ENCODE results near the gene OXER1.

The OXER1 gene

DNA sequence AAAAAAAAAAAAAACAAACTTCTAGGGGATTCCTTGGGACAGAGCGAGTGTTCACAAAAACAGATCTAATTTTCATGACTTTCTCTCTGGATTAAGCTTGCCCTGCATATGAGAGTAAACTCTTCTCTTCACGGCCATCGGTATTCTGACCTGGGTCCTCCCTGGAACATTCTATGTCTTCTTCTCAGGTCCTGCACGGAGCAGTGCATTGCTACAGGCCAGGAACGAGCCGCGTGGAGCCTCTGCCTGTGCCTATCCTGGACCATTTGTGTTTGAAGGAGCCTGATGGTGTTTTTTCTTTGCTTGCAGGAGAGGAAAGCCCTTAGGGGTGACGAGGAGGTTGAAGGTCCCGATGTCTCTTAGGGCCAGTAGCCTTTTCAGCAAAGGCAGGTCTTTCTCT, 1.8 kb upstream of the OXER1 start:
- Histone ChIP-seq H3K4me3 (ENCODE audit: low read length) (no peak overlapping the region), H3K27ac (ENCODE audit: low read length) (no peak overlapping the region), H3K27me3 (ENCODE audit: control insufficient read depth, insufficient read depth, low read length) (no peaks in the 10 kb centered on the region), H3K9ac (ENCODE audit: low read length) (no peak overlapping the region), H3K9me3 (ENCODE audit: control insufficient read depth, low read depth, low read length) (no peaks in the 10 kb centered on the region), H3K36me3 (ENCODE audit: control insufficient read depth, low read depth, low read length) (no peaks in the 10 kb centered on the region), H3K4me1 (ENCODE audit: control insufficient read depth, low read depth, low read length) (no peaks in the 10 kb centered on the region)

DNA sequence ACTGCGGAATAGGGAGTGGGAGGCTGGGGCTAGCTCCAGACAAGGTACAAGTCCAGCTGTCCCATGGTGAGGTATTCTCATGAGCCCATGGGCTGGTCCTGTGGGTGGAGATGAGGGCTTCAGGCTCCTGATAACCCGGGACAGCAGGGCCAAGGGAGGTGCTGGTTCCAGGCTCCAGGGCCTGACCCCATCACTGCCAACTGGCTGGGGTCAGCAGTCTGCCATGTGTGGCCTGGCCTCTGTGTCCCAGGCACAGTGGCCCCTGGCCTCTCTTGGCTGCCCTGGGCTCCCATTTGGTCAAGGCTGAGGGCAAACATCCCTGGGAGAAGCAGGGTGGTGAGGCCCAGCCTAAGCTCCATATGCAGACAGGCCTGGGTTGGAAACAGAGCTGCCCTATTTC, 966 bp upstream of the OXER1 start:
- Histone ChIP-seq H3K4me3 (ENCODE audit: low read length) (no peak overlapping the region), H3K36me3 (ENCODE audit: control insufficient read depth, low read depth, low read length) (no peaks in the 10 kb centered on the region), H3K9ac (ENCODE audit: low read length) (no peak overlapping the region), H3K4me1 (ENCODE audit: control insufficient read depth, low read depth, low read length) (no peaks in the 10 kb centered on the region), H3K27me3 (ENCODE audit: control insufficient read depth, insufficient read depth, low read length) (no peaks in the 10 kb centered on the region), H3K9me3 (ENCODE audit: control insufficient read depth, low read depth, low read length) (no peaks in the 10 kb centered on the region), H3K27ac (ENCODE audit: low read length) (no peak overlapping the region)

DNA sequence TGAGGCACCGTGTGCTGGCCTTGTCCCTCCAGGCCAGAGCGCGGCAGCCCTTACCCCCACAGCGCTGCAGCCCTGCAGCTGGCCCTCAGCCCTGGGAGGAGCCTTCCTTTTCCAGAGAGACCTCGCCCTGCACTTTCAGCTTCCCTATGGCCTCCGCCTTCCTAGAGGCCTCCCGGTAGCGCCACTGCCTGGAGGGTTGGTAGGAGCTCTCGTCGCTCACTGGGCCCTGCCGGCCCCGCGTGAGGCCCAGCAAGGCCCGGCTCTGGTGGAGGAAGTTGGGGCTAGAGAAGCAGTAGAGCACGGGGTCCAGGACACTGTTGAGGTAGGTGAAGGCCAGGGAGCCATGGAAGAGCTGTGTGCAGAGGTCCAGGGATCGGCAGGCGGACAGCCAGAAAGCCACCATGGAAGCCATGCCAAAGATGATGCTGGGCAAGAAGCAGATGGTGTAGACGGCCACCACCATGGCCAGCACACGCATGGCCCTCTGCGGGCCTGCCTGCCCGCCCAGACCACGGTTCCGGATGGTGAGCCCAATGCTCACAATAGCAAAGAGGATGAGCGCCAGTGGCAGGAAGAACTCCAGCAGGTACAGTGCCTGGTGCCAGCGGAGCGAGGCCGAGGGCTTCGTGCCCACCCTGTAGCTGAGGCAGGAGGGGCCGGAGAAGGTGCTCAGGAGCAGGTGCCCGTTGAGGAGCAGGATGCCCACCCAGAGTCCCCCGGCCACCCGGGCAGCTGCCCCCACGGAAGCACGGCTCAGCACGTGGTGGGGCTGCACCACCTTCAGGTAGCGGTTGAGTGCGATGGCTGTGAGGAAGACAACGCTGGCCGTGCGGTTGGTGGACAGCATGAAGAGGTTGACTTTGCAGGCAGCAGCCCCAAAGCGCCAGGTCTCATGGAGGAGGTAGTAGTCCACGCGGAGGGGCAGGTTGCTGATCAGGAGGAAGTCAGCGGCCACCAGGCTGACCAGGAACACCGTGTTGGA, 821 bp downstream of the OXER1 start:
- Histone ChIP-seq H3K4me3 (ENCODE audit: low read length) (no peak overlapping the region), H3K9ac (ENCODE audit: low read length) (no peak overlapping the region), H3K36me3 (ENCODE audit: control insufficient read depth, low read depth, low read length) (no peaks in the 10 kb centered on the region), H3K27ac (ENCODE audit: low read length) (no peak overlapping the region), H3K27me3 (ENCODE audit: control insufficient read depth, insufficient read depth, low read length) (no peaks in the 10 kb centered on the region), H3K4me1 (ENCODE audit: control insufficient read depth, low read depth, low read length) (no peaks in the 10 kb centered on the region), H3K9me3 (ENCODE audit: control insufficient read depth, low read depth, low read length) (no peaks in the 10 kb centered on the region)

DNA sequence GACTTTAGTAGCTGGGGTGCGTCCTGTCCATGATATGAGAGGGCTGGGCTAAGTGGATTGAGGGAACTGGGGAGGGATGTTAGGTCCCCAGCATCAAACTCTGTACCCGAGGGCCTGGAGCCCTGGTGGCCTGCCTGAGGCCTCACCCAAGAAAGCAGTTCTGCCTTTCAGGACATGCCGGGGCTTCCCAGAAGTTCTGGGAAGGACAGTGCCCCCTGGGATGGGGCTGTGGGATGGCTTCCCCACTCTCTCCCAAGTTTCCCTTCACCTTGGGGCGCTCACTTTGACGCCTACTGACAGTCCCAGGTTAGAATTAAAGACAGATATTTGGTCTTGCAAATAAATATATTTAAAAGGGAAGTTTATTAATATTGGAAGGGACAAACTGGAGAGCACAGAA, 1.8 kb downstream of the OXER1 start:
- H3K9me3 ChIP-seq (ENCODE audit: control insufficient read depth, low read depth, low read length) = no peaks in the 10 kb centered on the region
- H3K36me3 ChIP-seq (ENCODE audit: control insufficient read depth, low read depth, low read length) = no peaks in the 10 kb centered on the region
- H3K9ac ChIP-seq (ENCODE audit: low read length) = no peak overlapping the region
- no peaks in the 10 kb centered on the region for H3K27me3 ChIP-seq (ENCODE audit: control insufficient read depth, insufficient read depth, low read length)
- H3K27ac ChIP-seq (ENCODE audit: low read length) = no peak overlapping the region
- H3K4me1 ChIP-seq (ENCODE audit: control insufficient read depth, low read depth, low read length) = no peaks in the 10 kb centered on the region
- H3K4me3 ChIP-seq (ENCODE audit: low read length) = no peak overlapping the region

DNA sequence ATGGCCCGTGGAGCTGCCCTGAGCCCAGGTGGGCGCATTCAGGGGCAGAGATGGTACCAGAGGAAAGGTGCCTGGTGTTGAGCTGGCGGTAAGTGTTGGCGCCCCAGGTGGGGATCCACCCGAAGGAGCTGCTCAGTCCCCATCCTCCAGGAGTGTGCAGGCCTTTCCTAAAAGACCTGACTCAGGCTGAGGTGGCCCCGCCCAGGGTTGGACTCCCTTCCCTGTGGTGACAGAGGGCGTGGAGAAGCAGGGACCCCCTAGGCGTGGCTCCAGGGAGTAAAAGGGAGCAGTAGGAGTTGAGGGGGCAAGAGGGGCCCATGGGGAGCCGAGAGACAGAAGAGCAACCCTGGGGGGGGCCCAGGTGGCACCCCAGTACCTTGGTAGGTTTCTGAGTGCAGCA, 2.4 kb downstream of the OXER1 start:
- Histone ChIP-seq H3K9me3 (ENCODE audit: control insufficient read depth, low read depth, low read length) (no peaks in the 10 kb centered on the region), H3K36me3 (ENCODE audit: control insufficient read depth, low read depth, low read length) (no peaks in the 10 kb centered on the region), H3K9ac (ENCODE audit: low read length) (no peak overlapping the region), H3K27ac (ENCODE audit: low read length) (no peak overlapping the region), H3K27me3 (ENCODE audit: control insufficient read depth, insufficient read depth, low read length) (no peaks in the 10 kb centered on the region), H3K4me1 (ENCODE audit: control insufficient read depth, low read depth, low read length) (no peaks in the 10 kb centered on the region), H3K4me3 (ENCODE audit: low read length) (no peak overlapping the region)

DNA sequence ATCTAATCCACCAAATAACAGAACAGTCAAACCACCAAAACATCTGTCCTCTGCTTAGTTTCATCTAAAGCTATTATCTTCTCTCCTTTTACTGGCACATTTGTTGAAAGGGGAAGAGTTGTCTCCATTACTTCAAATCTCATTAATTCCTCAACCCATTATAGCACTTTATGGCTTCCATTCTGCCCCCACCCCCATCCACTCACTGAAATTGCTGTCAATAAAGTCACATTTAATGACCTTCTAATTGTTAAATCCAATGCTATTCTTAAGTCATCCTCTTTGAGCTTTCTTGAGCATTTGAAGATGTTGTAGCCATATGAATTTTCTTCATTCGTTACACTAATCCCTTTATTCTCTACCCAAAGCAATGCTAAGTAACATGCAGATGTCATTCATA, 5.2 kb downstream of the OXER1 start:
- Histone ChIP-seq H3K27ac (ENCODE audit: low read length) (no peak overlapping the region), H3K4me3 (ENCODE audit: low read length) (no peak overlapping the region), H3K4me1 (ENCODE audit: control insufficient read depth, low read depth, low read length) (no peaks in the 10 kb centered on the region), H3K27me3 (ENCODE audit: control insufficient read depth, insufficient read depth, low read length) (no peaks in the 10 kb centered on the region), H3K9me3 (ENCODE audit: control insufficient read depth, low read depth, low read length) (no peaks in the 10 kb centered on the region), H3K9ac (ENCODE audit: low read length) (no peak overlapping the region), H3K36me3 (ENCODE audit: control insufficient read depth, low read depth, low read length) (no peaks in the 10 kb centered on the region)

DNA sequence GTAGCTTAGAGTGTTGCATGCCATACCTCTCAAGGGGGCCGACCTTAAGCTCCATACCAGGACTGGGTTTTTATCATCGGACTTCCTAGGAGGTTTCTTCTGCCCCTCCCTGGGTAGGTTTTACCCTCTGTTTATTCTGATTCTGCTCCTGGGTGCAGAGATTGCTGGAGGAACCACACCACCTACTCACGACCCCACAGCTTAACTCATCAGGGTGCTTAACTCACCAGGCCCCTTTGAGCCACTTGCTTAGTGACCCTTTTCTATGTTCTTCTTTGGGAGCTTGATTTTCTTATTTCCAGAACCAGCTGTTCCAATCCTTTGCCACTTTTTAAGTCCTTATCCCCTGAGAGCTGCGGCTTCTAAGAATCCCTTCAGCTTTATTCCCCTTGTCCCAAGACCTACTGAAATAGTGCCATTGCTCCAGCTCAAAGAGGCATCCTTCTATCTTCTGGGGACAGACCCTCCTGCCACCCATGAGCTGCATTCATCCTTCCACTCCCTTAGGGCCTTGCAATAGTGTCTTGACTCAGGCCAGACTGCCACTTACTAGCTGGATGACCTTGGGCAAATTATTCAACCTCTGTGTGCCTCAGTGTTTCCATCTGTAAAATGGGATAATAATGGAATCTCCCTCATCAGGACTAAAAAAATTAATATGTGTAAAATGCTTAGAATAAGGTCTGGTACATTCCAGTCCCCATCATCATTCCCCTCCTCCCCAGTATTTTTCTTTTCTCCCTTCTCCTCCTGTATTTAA, 5.8 kb downstream of the OXER1 start:
- no peaks in the 10 kb centered on the region for H3K4me1 ChIP-seq (ENCODE audit: control insufficient read depth, low read depth, low read length)
- no peaks in the 10 kb centered on the region for H3K9me3 ChIP-seq (ENCODE audit: control insufficient read depth, low read depth, low read length)
- no peak overlapping the region for H3K27ac ChIP-seq (ENCODE audit: low read length)
- no peak overlapping the region for H3K4me3 ChIP-seq (ENCODE audit: low read length)
- no peak overlapping the region for H3K9ac ChIP-seq (ENCODE audit: low read length)
- H3K36me3 ChIP-seq (ENCODE audit: control insufficient read depth, low read depth, low read length) = no peaks in the 10 kb centered on the region
- no peaks in the 10 kb centered on the region for H3K27me3 ChIP-seq (ENCODE audit: control insufficient read depth, insufficient read depth, low read length)

DNA sequence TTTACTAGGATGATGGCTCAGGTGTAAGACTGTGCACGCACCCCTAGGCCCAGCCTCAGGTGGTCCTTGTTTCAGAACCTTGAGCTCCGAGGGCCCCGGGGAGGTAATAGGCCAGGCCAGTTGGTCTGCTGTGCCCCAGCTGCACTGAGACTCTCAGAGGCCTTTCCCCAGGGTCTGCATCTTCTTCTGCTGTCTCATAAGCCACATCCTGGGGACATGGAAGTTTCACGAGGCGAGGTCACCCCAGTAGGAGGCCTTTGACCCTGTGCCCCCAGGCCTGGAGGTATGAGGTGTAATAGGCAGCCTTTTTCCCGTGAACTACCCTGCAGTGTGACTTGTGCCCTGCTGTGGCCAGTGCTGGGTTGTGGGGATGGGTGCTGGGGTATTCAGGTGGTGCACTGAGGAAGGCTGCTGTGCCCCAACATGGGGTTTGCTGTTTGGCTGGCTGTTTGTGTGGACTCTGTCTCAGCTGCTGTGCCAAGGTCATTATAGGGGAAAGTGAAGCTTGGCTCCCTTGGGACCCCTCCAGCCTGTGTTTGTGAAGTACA, 6.9 kb downstream of the OXER1 start:
- Histone ChIP-seq H3K27ac (ENCODE audit: low read length) (no peak overlapping the region), H3K9me3 (ENCODE audit: control insufficient read depth, low read depth, low read length) (no peaks in the 10 kb centered on the region), H3K27me3 (ENCODE audit: control insufficient read depth, insufficient read depth, low read length) (no peaks in the 10 kb centered on the region), H3K4me3 (ENCODE audit: low read length) (no peak overlapping the region), H3K4me1 (ENCODE audit: control insufficient read depth, low read depth, low read length) (no peaks in the 10 kb centered on the region), H3K36me3 (ENCODE audit: control insufficient read depth, low read depth, low read length) (no peaks in the 10 kb centered on the region), H3K9ac (ENCODE audit: low read length) (no peak overlapping the region)

DNA sequence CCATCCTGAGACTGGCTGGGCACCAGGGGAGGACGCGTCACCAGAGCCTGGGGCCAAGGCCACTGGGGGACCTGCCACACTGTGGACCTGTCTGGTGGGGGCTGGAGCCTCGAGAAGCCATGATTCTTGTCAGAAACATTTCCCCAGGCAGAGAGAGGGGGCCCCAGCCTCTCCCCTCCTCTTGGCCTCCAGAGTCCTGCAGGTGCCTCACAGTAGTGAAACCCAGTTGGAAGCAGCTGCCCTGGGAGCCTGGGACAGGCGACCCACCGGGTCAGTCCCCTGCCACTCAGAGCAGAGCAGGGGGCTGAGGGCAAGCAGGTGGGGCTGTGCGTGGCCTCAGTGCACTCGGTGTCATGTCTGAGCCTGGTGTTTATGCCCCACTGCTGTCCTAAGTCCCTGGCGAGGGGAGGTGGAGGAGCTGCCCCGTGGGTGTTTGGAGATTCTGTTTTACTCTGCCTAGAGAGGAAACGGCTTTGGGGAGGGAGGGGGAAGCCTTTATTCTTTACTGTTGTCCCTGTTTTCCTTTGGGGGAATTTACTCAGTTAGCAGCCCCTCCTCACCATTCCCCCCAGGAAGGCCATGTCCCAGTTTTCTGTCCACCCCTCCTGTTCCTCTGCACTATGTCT, 7.7 kb downstream of the OXER1 start:
- no peak overlapping the region for H3K4me3 ChIP-seq (ENCODE audit: low read length)
- H3K36me3 ChIP-seq (ENCODE audit: control insufficient read depth, low read depth, low read length) = no peaks in the 10 kb centered on the region
- H3K9ac ChIP-seq (ENCODE audit: low read length) = no peak overlapping the region
- no peaks in the 10 kb centered on the region for H3K4me1 ChIP-seq (ENCODE audit: control insufficient read depth, low read depth, low read length)
- no peaks in the 10 kb centered on the region for H3K27me3 ChIP-seq (ENCODE audit: control insufficient read depth, insufficient read depth, low read length)
- no peak overlapping the region for H3K27ac ChIP-seq (ENCODE audit: low read length)
- H3K9me3 ChIP-seq (ENCODE audit: control insufficient read depth, low read depth, low read length) = no peaks in the 10 kb centered on the region

DNA sequence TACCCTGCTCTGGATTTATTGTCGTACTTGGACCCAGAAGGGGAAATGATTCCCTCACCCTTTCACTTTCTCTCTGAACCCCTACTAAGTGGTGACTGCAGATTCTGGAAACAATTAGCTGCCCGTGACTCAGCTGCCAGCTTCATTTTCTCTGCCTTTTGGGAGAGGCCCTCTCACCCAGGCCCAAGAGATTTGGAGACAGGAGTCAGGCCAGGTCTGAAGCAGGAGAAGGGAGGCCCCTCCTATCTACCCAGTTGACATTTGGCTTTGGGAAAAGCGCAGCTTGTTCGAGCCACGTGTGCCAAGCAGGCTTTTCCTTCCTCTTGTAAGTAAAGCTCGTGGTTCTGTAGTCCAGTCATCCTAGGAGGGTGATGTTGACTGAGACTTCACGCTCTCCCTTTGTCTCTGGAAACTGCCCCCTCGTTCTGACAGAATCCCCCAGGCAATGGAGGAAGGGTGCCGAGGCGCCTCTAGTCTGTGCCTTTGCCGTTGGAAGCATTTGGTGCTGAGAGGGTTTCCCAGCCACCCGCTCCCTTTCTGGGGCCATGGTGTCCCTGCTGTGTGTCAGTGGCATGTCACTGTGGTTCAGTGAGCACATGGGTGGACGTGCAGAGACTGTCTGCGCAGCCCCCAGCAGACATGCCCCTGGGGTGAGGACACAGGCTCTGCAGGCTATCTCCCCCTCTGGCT, 8.6 kb downstream of the OXER1 start:
- no peaks in the 10 kb centered on the region for H3K9me3 ChIP-seq (ENCODE audit: control insufficient read depth, low read depth, low read length)
- no peaks in the 10 kb centered on the region for H3K27me3 ChIP-seq (ENCODE audit: control insufficient read depth, insufficient read depth, low read length)
- H3K9ac ChIP-seq (ENCODE audit: low read length) = no peak overlapping the region
- no peak overlapping the region for H3K4me3 ChIP-seq (ENCODE audit: low read length)
- H3K4me1 ChIP-seq (ENCODE audit: control insufficient read depth, low read depth, low read length) = no peaks in the 10 kb centered on the region
- no peak overlapping the region for H3K27ac ChIP-seq (ENCODE audit: low read length)
- no peaks in the 10 kb centered on the region for H3K36me3 ChIP-seq (ENCODE audit: control insufficient read depth, low read depth, low read length)

DNA sequence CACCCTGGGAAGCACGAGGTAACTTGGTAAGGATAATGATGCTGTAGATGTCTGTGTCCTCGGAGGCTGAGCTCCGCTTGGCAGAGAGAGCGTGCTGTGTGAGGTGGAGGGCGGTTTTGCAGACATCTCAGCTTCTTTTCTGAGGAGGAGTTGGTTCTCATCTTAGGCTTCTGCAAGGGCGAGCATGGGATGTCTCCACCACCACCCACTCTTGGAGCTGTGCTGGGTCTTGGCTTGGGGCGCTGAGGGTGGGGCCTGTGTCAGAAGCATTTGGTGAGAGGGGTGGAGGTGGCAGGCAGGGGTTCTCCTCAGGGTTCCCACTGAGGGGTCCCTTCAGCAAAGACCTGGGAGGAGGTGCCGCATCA, 9.2 kb downstream of the OXER1 start:
- no peaks in the 10 kb centered on the region for H3K9me3 ChIP-seq (ENCODE audit: control insufficient read depth, low read depth, low read length)
- no peak overlapping the region for H3K9ac ChIP-seq (ENCODE audit: low read length)
- no peaks in the 10 kb centered on the region for H3K27me3 ChIP-seq (ENCODE audit: control insufficient read depth, insufficient read depth, low read length)
- H3K36me3 ChIP-seq (ENCODE audit: control insufficient read depth, low read depth, low read length) = no peaks in the 10 kb centered on the region
- H3K4me1 ChIP-seq (ENCODE audit: control insufficient read depth, low read depth, low read length) = no peaks in the 10 kb centered on the region
- no peak overlapping the region for H3K27ac ChIP-seq (ENCODE audit: low read length)
- no peak overlapping the region for H3K4me3 ChIP-seq (ENCODE audit: low read length)
